ENCODE measurements around the gene GET3. TPM values are rescaled to one million over a fixed set of nuclear protein-coding genes. Genes with fewer than 3 reads are reported as not detected.

The GET3 gene
- total RNA-seq, 1 experiment from 2014 or later: 110 TPM

GRCh38 chr19:12769689-12770088, 32.4 kb downstream of the GET3 start (continued):
- no peak for TF ChIP-seq STAT6 (CRISPR knock-in tag; conservative IDR thresholded peaks at IDR 0.05; ENCODE audit: low read depth)

DNA sequence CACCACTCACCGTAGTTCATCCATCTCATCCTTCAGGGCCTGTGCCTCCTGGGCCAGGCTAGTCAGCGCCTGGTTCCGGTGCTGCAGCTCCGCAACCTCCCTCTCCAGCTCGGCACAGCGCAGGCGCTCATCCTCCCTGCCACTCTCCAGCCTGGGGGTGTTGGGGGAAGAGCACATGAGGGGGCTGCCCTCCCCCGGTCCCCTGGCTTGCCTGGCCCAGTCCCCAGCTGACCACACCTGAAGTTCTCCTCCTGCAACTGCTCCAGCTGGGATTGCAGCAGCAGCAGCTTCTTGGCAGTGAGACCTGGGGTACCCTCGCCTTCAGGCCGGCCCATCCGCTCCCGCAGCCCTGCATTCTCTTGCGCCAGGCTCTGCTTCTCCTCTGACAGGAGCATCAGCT, 33.6 kb downstream of the GET3 start:
- CTCF ChIA-PET: interaction anchor here (1.1 to 3.4 kb wide), 5 partner anchors 10 to 77 kb away, joined by 4 to 37 read pairs (median 11); no protein-coding TSS in a partner anchor
- TF ChIP-seq GABPB1 (CRISPR knock-in tag; IDR thresholded peaks at IDR 0.05): no peak

DNA sequence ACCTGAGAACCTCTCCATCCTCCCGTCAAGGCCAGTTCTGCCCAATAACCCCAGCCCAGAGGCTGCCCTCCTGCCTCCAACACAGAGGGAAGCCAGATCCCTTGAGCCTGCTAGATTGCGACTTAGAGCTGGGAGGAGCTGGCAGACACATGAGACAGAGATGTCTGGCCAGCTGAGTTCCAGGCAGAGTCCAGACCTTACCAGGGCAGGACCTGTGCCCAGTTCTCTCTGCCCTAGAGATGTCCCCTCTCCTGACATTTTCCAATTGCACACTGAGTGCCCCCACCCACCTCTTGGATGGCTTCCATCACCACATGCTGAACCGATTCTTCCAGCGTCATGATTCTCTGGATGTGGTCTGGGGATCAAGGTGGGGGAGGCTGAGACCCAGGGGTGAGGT, 35.0 kb downstream of the GET3 start:
- H3K36me3 Mint-ChIP-seq: peaks cover 14% of the 10 kb centered on the region
- ChIA-PET POLR2A (no interaction called here), CTCF (interaction anchor here (7.4 to 7.7 kb wide), 2 partner anchors 11 to 75 kb away, joined by 69 to 97 read pairs; no protein-coding TSS in a partner anchor)
- no peak overlapping the region for H3K27ac Mint-ChIP-seq
- DNase-seq (ENCODE audit: low spot score) (no peak), ATAC-seq (no peak)
- no peak overlapping the region for H3K4me3 Mint-ChIP-seq
- TF ChIP-seq RORB (CRISPR knock-in tag; IDR thresholded peaks at IDR 0.05) (no peak), ZNF671 (CRISPR knock-in tag; IDR thresholded peaks at IDR 0.05) (no peak), PREB (CRISPR knock-in tag; IDR thresholded peaks at IDR 0.05; ENCODE audit: borderline replicate concordance) (no peak), CREB1 (CRISPR knock-in tag; IDR thresholded peaks at IDR 0.05) (no peak), FOXJ3 (CRISPR knock-in tag; IDR thresholded peaks at IDR 0.05; ENCODE audit: borderline replicate concordance) (no peak), MXD4 (CRISPR knock-in tag; IDR thresholded peaks at IDR 0.05; ENCODE audit: borderline replicate concordance) (no peak), ZNF425 (CRISPR knock-in tag; conservative IDR thresholded peaks at IDR 0.05) (no peak), ELF4 (CRISPR knock-in tag; IDR thresholded peaks at IDR 0.05; ENCODE audit: low read depth) (no peak)
- TF ChIP-seq, protein P1, sequence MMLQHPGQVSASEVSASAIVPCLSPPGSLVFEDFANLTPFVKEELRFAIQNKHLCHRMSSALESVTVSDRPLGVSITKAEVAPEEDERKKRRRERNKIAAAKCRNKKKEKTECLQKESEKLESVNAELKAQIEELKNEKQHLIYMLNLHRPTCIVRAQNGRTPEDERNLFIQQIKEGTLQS (CRISPR knock-in tag; conservative IDR thresholded peaks at IDR 0.05): no peak
- TF ChIP-seq, protein P2, sequence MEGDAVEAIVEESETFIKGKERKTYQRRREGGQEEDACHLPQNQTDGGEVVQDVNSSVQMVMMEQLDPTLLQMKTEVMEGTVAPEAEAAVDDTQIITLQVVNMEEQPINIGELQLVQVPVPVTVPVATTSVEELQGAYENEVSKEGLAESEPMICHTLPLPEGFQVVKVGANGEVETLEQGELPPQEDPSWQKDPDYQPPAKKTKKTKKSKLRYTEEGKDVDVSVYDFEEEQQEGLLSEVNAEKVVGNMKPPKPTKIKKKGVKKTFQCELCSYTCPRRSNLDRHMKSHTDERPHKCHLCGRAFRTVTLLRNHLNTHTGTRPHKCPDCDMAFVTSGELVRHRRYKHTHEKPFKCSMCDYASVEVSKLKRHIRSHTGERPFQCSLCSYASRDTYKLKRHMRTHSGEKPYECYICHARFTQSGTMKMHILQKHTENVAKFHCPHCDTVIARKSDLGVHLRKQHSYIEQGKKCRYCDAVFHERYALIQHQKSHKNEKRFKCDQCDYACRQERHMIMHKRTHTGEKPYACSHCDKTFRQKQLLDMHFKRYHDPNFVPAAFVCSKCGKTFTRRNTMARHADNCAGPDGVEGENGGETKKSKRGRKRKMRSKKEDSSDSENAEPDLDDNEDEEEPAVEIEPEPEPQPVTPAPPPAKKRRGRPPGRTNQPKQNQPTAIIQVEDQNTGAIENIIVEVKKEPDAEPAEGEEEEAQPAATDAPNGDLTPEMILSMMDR (IDR thresholded peaks at IDR 0.05): no peak
- TF ChIP-seq, protein P3, sequence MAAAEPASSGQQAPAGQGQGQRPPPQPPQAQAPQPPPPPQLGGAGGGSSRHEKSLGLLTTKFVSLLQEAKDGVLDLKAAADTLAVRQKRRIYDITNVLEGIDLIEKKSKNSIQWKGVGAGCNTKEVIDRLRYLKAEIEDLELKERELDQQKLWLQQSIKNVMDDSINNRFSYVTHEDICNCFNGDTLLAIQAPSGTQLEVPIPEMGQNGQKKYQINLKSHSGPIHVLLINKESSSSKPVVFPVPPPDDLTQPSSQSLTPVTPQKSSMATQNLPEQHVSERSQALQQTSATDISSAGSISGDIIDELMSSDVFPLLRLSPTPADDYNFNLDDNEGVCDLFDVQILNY (CRISPR knock-in tag; IDR thresholded peaks at IDR 0.05): no peak
- TF ChIP-seq, protein P4, sequence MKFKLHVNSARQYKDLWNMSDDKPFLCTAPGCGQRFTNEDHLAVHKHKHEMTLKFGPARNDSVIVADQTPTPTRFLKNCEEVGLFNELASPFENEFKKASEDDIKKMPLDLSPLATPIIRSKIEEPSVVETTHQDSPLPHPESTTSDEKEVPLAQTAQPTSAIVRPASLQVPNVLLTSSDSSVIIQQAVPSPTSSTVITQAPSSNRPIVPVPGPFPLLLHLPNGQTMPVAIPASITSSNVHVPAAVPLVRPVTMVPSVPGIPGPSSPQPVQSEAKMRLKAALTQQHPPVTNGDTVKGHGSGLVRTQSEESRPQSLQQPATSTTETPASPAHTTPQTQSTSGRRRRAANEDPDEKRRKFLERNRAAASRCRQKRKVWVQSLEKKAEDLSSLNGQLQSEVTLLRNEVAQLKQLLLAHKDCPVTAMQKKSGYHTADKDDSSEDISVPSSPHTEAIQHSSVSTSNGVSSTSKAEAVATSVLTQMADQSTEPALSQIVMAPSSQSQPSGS (CRISPR knock-in tag; IDR thresholded peaks at IDR 0.05; ENCODE audit: borderline replicate concordance, low read depth): no peak
- peaks cover 18% of the 10 kb centered on the region for H3K4me1 Mint-ChIP-seq
- no peaks in the 10 kb centered on the region; the same call in 1 of the 2 replicates for H3K27me3 Mint-ChIP-seq (ENCODE audit: low read depth)
- no peaks in the 10 kb centered on the region for H3K9me3 Mint-ChIP-seq

More for the DNA sequence above, 33.6 kb downstream of the GET3 start:
- POLR2A ChIA-PET: no interaction called here
- Mint-ChIP-seq H3K9me3 (no peaks in the 10 kb centered on the region), H3K36me3 (peaks cover 14% of the 10 kb centered on the region), H3K4me3 (no peak overlapping the region), H3K27ac (no peak overlapping the region), H3K4me1 (peaks cover 23% of the 10 kb centered on the region), H3K27me3 (ENCODE audit: low read depth) (no peaks in the 10 kb centered on the region; the same call in 1 of the 2 replicates)
- DNase-seq (ENCODE audit: low spot score) (no peak), ATAC-seq (no peak)
